Prostate gland (tissue), 2 donors: ENCODE measurements around the gene RNPC3.

Source experiments
- CTCF ChIP-seq, 4 experiments: fragments of 200-600 bp in 2 of 4; fragments of 450-650 bp in 2 of 4; sonication (generic) in 2 of 4; IDR thresholded peaks; 1 replicate in 3 of 4; 2 replicates in 1 of 4; pipeline ENCODE4 v1.5.1; 2016 to 2019; ENCODE audit warnings: antibody characterized with exemption in 4 of 4, mild to moderate bottlenecking in 2 of 4, moderate library complexity in 2 of 4
- POLR2A ChIP-seq: fragments of 450-650 bp; IDR thresholded peaks from one replicate; pipeline ENCODE4 v1.6.1; 2016; ENCODE audit warnings: antibody characterized with exemption, mild to moderate bottlenecking
- POLR2AphosphoS5 ChIP-seq: sonication (generic); formaldehyde crosslinking; IDR thresholded peaks from one replicate; pipeline ENCODE4 v1.6.1; 2017; ENCODE audit warnings: antibody characterized with exemption

GRCh38 chr1:103541431-103541830 is 15.9 kb downstream of the RNPC3 start:
- TF ChIP-seq POLR2A (no peak), POLR2AphosphoS5 (no peak), CTCF (IDR thresholded peaks at IDR 0.05) (no peak)
